T1000 (cell line): ENCODE data around the gene WNT7B.

Source experiments
- DNase-seq: peaks from one replicate; lab custom pipeline; 2025; ENCODE audit warnings: mixed read lengths; lab: John Stamatoyannopoulos, UW

Gene WNT7B

DNA sequence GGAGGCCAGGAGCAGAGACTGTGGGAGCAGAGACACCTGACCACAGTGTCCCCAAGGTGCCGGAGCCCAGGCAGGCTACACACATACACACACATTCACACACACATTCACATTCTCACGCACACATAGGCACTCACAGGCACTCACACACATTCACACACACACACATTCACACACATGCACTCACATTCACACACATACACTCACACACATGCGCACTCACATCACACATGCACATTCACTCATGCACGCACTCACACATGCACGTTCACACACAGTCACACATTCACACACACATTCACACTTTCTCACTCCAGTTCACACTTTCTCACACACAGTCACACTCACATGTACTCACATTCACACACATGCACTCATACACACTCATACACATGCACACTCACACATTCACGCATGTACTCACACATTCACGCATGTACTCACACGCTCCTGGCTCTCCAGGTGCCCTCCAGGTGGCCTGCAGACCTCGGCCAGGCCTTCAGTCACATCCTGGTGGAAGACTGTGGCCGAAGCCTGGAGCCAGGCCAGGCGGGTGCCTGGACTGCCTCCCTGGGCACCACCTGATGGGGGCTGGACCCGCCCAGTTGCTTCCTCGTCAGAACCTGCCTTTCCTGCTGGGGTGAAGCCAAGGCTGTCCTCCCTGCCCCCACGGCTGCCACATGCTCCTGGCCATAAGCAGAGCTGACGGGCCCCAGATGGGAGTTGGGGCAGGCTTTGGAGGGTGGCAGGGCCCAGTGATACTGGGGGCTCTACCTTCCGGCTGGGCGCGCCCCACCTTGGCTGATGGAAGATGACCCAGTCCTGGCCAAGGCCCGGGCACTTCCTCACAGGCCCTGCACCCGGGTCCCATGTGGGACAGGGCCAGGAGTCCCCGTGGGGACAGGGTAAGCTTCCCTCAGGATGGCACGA is 89.5 kb downstream of the WNT7B start:
- no peak for DNase-seq

DNA sequence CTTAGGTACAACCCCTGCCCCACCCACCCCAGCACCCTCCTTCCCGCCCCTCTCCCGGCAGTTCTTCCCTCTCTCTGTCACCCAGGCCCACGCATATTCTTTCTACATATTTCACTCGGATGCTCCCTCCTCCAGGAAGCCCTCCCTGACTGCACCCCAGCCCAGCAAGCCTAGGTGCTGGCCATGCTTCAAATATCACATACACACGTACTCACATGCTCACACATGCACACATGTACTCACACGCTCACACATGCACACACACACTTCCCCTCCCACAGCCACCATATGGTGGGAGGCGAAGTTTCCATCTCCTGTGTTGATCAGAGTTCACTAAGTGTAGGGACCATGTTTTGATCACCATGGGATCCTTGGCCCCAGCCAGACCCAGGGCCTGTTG is 90.4 kb downstream of the WNT7B start:
- no peak for DNase-seq

DNA sequence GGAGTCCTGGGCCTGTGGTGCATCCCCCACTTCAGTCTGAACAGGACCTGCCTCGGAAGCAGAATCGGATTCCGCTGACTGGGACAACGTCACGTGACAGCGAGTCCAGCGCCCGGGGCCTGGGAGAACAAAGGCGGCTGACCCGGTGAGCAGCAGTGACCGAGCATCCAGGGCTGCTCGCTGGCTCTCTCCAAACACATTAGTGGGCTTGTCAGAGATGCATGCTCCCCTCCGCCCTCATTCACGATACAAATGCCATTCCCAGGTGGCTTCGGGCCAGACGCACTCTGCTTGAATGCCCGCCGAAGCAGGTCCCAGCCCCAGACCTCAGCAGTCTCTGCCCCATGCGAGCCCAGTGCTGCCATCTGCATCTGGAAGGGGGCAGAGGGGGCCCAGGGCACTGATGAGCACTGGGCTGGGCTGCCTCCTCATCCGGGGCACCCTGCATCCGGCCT is 91.0 kb downstream of the WNT7B start:
- no peak for DNase-seq

GRCh38 chr22:45885171-45885840 is 91.7 kb downstream of the WNT7B start:
- no peak for DNase-seq

- DNase-seq, result no peak
Observed at GRCh38 chr22:45884201-45885062, 92.5 kb downstream of the WNT7B start.

- DNase-seq, result no peak
Observed at GRCh38 chr22:45883811-45884170, 93.2 kb downstream of the WNT7B start.

DNA sequence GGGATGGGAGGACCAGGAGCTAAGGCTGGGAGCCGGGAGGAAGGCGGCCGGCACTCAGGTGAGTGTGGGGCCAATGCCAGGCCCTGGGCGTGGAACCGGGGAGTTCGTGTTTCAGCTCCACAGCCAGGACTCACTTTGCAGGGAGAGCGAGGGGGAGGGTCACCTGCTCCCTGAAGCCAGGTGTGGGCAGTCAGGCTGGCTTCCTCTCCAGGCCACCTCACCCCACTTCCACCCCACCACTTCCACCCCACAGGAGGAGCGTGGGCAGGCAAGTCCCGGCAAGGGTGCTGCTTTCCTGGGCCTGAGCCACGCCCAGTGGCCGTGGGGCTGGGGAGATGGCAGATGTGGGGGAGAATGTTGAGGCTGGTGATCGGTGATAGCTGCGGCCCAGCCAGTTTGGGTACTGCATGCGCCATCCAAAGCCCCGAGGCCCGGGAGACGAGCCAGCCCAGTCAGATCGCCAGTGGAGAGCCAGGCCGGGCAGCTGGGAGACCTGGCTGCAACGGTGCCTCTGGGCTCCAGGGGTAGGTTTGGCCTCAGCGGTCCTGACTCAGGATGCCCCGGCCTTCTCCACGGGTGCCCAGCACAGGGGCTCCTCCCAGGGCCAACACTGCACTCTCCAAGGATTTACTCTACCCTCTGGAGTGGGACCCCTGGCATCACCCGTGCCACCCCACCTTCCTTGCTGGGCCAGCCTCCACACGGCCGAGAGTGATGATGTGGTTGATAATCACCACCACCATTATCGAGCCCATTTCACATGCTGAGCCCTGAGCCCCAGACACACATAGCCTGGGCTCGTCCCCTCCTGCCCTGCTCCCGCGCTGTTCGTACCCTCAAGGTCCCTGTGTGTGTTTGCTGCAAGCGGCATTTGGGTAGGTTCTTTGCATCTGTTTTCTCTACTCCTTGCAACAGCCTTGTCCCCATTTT is 93.8 kb downstream of the WNT7B start:
- no peak for DNase-seq

DNA sequence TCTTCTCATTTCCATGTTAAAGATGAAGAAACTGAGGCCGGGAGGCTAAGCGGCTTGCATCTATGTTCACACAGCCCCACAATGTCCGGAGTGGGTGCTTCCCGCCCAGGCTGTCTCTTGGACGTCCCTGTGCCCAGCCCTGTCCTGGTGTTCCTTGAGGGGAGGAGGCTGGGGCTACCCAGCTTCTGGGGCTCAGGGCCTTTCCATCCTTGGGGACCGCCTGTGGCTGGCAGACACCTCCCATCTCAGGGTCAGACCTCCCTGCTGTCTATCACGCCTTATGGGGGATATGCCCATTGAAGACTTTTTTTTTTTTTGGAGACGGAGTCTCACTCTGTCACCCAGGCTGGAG is 95.5 kb downstream of the WNT7B start:
- no peak for DNase-seq

GRCh38 chr22:45880716-45881523 is 96.0 kb downstream of the WNT7B start:
- DNase-seq, result no peak

DNA sequence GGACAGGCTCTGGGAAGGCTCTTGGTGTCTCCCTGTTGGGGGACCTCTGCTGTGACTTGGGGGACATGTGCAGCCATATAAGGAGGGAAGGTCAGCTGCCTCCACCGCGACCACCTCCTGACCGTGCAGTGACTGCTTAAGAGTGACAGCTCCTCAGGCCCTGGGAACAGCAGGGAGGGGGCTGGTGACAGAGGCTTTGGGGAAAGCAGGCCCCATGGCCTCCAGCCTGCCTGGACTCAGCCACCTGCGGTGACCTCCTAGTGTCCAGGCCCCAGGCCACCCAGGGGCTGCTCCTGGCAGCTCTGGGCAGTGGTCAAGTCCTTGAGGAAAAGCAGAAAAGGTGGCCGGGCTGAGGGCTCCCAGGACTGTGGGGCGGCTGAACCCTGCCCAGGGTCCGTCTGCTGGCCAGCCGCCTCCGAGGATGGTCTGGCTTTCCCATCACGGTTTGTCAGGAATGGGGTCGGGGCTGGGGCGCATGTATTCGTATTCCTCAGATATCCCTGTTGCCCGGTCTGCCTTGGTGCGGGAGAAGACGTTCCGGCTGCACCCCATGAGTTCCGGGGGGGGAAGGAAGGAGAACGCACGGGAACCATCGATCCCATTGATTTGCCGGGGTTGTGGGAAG is 96.8 kb downstream of the WNT7B start:
- DNase-seq, result no peak

DNA sequence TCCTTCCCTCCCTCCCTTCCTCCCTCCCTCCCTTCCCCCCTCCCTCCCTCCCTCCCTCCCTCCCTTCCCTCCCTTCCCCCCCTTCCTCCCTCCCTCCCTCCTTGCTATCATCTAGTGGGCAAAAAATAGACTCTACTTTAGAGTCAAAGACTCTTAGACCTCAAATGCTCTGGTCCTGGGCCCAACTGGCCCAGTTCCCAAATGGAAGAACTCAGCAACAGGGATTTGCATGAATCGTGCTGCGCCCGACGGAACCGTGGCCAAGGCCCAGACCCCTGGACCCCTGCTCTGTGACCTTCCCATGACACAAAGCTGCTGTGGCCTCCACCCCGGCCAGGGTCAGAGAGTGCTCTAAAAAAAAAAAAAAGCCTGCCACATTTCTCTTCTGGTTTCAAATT is 97.4 kb downstream of the WNT7B start:
- no peak for DNase-seq

GRCh38 chr22:45878901-45879551 is 97.9 kb downstream of the WNT7B start:
- DNase-seq, result no peak

GRCh38 chr22:45878051-45878781 is 98.7 kb downstream of the WNT7B start:
- no peak for DNase-seq

DNA sequence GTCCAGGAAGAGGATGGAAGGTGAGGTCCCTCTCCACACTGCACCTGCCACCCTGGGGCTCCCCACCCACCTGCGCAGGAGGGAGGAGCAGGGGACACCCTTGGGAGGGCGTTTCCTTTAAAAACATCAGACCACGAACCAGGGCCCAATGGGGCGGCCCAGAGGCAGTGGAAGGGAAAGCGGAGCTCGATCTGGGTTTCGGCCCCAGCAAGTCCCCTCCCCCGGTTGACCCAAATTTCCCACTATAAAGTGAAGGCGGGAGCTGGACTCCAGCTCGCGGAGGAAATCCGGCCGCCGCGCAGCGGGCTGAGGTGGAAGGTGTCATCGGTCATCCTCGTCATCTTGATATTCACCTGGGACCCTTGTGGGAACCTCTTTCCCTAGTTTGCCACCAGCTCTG is 99.3 kb downstream of the WNT7B start:
- DNase-seq, result no peak

DNA sequence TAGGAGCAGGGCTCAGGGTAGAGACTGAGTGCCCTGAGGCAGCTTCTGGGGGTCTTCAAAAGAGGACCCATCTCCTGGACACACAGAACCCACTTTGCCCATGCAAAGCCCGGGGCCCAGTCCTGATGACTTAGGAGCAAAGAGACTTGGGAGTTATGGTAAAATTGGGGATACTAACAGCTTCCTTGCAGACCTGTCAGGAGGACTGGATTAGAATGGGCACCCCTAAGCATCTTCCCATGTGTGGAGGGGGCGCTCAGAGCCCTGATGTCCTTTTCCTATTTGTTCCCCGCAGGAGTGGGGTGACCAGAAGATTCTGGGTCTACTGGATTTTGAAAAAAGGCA is 100.0 kb downstream of the WNT7B start:
- no peak for DNase-seq

DNA sequence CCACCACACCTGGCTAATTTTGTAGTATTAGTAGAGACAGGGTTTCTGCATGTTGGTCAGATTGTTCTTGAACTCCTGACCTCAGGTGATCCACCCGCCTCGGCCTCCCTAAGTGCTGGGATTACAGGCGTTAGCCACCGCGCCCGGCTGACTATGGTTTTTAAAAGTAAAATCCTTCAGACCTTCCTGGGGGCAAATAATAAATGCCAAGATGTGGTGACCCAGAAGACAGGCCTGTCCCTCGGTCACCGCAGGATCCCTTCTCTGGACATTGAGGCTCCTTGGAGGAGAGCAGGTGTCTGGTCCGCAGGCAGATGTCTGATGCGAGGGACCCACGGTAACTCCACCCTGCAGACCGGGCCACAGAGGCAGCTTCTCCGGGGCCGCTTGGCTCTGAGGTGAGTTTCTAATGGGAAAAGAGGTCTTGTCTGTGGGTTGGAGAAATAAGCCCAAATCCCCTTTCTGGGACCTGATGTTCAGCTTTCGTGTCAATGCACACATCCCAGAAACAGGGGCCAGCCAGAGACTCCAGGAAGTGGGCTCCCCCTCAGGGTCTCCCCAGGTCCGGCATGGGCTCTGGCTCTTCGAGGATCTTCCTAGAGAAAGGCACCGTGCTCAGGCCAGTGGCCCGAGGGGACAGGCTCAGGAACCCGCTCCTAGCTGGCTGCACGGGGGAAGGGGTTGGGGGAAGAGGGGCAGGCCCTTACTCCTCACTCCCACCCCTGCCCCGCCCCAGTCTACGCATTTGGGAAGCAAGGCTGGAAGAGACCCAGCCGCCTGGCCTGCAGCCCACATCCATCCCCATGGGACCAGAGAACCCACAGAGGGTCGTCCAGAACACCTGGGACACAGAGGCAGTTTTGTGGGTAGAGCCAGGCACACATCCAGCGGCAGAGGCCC is 100.6 kb downstream of the WNT7B start:
- DNase-seq, result no peak

GRCh38 chr22:45872659-45873263 is 104.2 kb downstream of the WNT7B start:
- no peak for DNase-seq
